ENCODE results near the gene INO80E. TPM values are rescaled to one million over a fixed set of nuclear protein-coding genes. Genes with fewer than 3 reads are reported as not detected.
A peak's percentile ranks its signal among the peaks of the same experiment; 100 is the strongest.

INO80E gene
- total RNA-seq: 10 to 100 TPM; 11.7 to 24.8 TPM
- polyA plus RNA-seq: 10 to 100 TPM in 1 of 2 donors, 1 to 10 TPM in 1; 8.0 to 22.8 TPM

- Histone ChIP-seq H3K9me3 (ENCODE audit: control insufficient read depth in 4 of 4, low read length in 3 of 4) (no peaks in the 10 kb centered on the region), H3K4me1 (ENCODE audit: control insufficient read depth in 4 of 4, insufficient read depth in 4 of 4, low read length in 3 of 4) (peaks cover 2 to 26% (median 18%) of the 10 kb centered on the region in 4 donors), H3K4me3 (ENCODE audit: low read depth in 1 of 3, low read length in 3 of 3) (peak within 1 kb of the TSS; percentile 65 to 98 (median 74)), H3K27me3 (ENCODE audit: control insufficient read depth in 4 of 4, insufficient read depth in 4 of 4, low read length in 3 of 4) (no peaks in the 10 kb centered on the region), H3K36me3 (ENCODE audit: control insufficient read depth in 4 of 4, insufficient read depth in 3 of 4, low read depth in 1 of 4, low read length in 3 of 4) (peaks cover 0 to 25% (median 9%) of the 10 kb centered on the region in 4 donors), H3K9ac (ENCODE audit: low read depth in 1 of 2, low read length in 2 of 2) (peak within 1 kb of the TSS; percentile 99 to 100), H3K27ac (ENCODE audit: low read depth in 1 of 2, low read length in 2 of 2) (peak within 1 kb of the TSS; percentile 99 to 100)
- TF ChIP-seq JUND (IDR thresholded peaks at IDR 0.05) (no peak), RXRA (IDR thresholded peaks at IDR 0.05) (peak in 1 of 2 donors; percentile 24), ATF3 (IDR thresholded peaks at IDR 0.05) (peak; percentile 29), FOXA1 (IDR thresholded peaks at IDR 0.05) (peak; percentile 45), YY1 (IDR thresholded peaks at IDR 0.05) (peak; percentile 99), CTCF (IDR thresholded peaks at IDR 0.05; ENCODE audit: low read depth, low read length, missing input control) (peak; percentile 2), SP1 (IDR thresholded peaks at IDR 0.05) (peak; percentile 48), TAF1 (conservative IDR thresholded peaks at IDR 0.05) (peak; percentile 45), HNF4A (conservative IDR thresholded peaks at IDR 0.05) (peak in 1 of 2 donors; percentile 10), HNF4G (IDR thresholded peaks at IDR 0.05) (no peak), REST (IDR thresholded peaks at IDR 0.05) (peak; percentile 58), GABPA (IDR thresholded peaks at IDR 0.05 in 1 of 2, conservative IDR thresholded peaks at IDR 0.05 in 1 of 2) (peak in 1 of 2 donors; percentile 86), FOXA2 (IDR thresholded peaks at IDR 0.05) (no peak), RAD21 (IDR thresholded peaks at IDR 0.05) (peak; percentile 15 to 47), ZBTB33 (IDR thresholded peaks at IDR 0.05) (no peak), NR2F2 (IDR thresholded peaks at IDR 0.05) (no peak), MAX (IDR thresholded peaks at IDR 0.05) (no peak), EGR1 (IDR thresholded peaks at IDR 0.05; ENCODE audit: low read depth in 2 of 2) (peak in 1 of 2 donors; percentile 50)
- peak; percentile 99 for DNase-seq (ENCODE audit: low spot score)
- under 1% methylated on average over 65 of the region's 65 CpGs for WGBS
These were observed at the start of gene INO80E for GRCh38 chr16:29995911-29996765. Gene INO80E, plus strand, starts transcription at chr16:29996241. Its CDS starts 70 bp downstream, at chr16:29996311.

Data from liver (tissue), 9 donors.